Measurements from ENCODE around the gene ZBTB25. TPM values are rescaled to one million over a fixed set of nuclear protein-coding genes. Genes with fewer than 3 reads are reported as not detected.

The ZBTB25 gene
- total RNA-seq, 1 donor from 2014 or later: 11.3 TPM

- Mint-ChIP-seq H3K4me1 (ENCODE audit: unreplicated experiment) (peaks cover 60% of the 10 kb centered on the region), H3K4me3 (peak within 1 kb of the TSS; percentile 98), H3K36me3 (peaks cover 3% of the 10 kb centered on the region), H3K9me3 (no peaks in the 10 kb centered on the region), H3K27ac (peak within 1 kb of the TSS; percentile 95), H3K27me3 (no peaks in the 10 kb centered on the region)
- DNase-seq (ENCODE audit: extremely low spot score, unreplicated experiment): peak; percentile 87
- no peak for TF ChIP-seq CTCF (conservative IDR thresholded peaks at IDR 0.05)
Measured at GRCh38 chr14:64504310-64504896, 765 bp upstream of the ZBTB25 start, which contains the start of gene ZBTB1. ZBTB1 (plus strand) TSS chr14:64504770; CDS start chr14:64521505, 16,735 bp downstream.

- peak; percentile 71 for DNase-seq (ENCODE audit: extremely low spot score, unreplicated experiment)
- Mint-ChIP-seq H3K27ac (peak overlapping the region; percentile 95), H3K9me3 (no peaks in the 10 kb centered on the region), H3K4me3 (peak overlapping the region; percentile 98), H3K36me3 (peaks cover 3% of the 10 kb centered on the region), H3K27me3 (no peaks in the 10 kb centered on the region), H3K4me1 (ENCODE audit: unreplicated experiment) (peaks cover 51% of the 10 kb centered on the region)
- no peak for TF ChIP-seq CTCF (conservative IDR thresholded peaks at IDR 0.05)
Measured at GRCh38 chr14:64502887-64503433, 678 bp downstream of the ZBTB25 start.

- H3K27me3 Mint-ChIP-seq: no peaks in the 10 kb centered on the region
- no peak for TF ChIP-seq CTCF (conservative IDR thresholded peaks at IDR 0.05)
- peak overlapping the region; percentile 95 for H3K27ac Mint-ChIP-seq
- peaks cover 46% of the 10 kb centered on the region for H3K4me1 Mint-ChIP-seq (ENCODE audit: unreplicated experiment)
- H3K9me3 Mint-ChIP-seq: no peaks in the 10 kb centered on the region
- no peak for DNase-seq (ENCODE audit: extremely low spot score, unreplicated experiment)
- no peaks in the 10 kb centered on the region for H3K36me3 Mint-ChIP-seq
- peak overlapping the region; percentile 98 for H3K4me3 Mint-ChIP-seq
Measured at GRCh38 chr14:64502456-64502855, 1.2 kb downstream of the ZBTB25 start.

GRCh38 chr14:64501411-64502171 lies 2.0 kb downstream of the ZBTB25 start:
- Mint-ChIP-seq H3K36me3 (peaks cover 2% of the 10 kb centered on the region), H3K9me3 (no peaks in the 10 kb centered on the region), H3K27me3 (no peaks in the 10 kb centered on the region), H3K4me1 (ENCODE audit: unreplicated experiment) (peaks cover 38% of the 10 kb centered on the region), H3K27ac (peak overlapping the region; percentile 95), H3K4me3 (peak overlapping the region; percentile 98)
- no peak for DNase-seq (ENCODE audit: extremely low spot score, unreplicated experiment)
- TF ChIP-seq CTCF (conservative IDR thresholded peaks at IDR 0.05): no peak

- H3K4me3 Mint-ChIP-seq: peak overlapping the region; percentile 0
- H3K36me3 Mint-ChIP-seq: peaks cover 3% of the 10 kb centered on the region
- H3K4me1 Mint-ChIP-seq (ENCODE audit: unreplicated experiment): peaks cover 28% of the 10 kb centered on the region
- DNase-seq (ENCODE audit: extremely low spot score, unreplicated experiment): no peak
- TF ChIP-seq CTCF (conservative IDR thresholded peaks at IDR 0.05): no peak
- no peaks in the 10 kb centered on the region for H3K27me3 Mint-ChIP-seq
- no peaks in the 10 kb centered on the region for H3K9me3 Mint-ChIP-seq
- H3K27ac Mint-ChIP-seq: peak overlapping the region; percentile 6
Measured at GRCh38 chr14:64500088-64500487, 3.5 kb downstream of the ZBTB25 start.
